AG09319 (cell line): ENCODE measurements around the gene ADH1A.
A peak's percentile ranks its signal among the peaks of the same experiment; 100 is the strongest.

Source experiments
- DNase-seq: peaks from one replicate; pipeline ENCODE4 v3.0.0-alpha.2; 2010; ENCODE audit warnings: low read depth; ENCODE audit errors: extremely low read depth
- TF ChIP-seq, protein P1 (sequence below): IDR thresholded peaks from 2 replicates; pipeline ENCODE4 v1.5.1; 2011; ENCODE audit warnings: low read depth, mild to moderate bottlenecking, inconsistent platforms, low read length, moderate library complexity

ADH1A gene

DNA sequence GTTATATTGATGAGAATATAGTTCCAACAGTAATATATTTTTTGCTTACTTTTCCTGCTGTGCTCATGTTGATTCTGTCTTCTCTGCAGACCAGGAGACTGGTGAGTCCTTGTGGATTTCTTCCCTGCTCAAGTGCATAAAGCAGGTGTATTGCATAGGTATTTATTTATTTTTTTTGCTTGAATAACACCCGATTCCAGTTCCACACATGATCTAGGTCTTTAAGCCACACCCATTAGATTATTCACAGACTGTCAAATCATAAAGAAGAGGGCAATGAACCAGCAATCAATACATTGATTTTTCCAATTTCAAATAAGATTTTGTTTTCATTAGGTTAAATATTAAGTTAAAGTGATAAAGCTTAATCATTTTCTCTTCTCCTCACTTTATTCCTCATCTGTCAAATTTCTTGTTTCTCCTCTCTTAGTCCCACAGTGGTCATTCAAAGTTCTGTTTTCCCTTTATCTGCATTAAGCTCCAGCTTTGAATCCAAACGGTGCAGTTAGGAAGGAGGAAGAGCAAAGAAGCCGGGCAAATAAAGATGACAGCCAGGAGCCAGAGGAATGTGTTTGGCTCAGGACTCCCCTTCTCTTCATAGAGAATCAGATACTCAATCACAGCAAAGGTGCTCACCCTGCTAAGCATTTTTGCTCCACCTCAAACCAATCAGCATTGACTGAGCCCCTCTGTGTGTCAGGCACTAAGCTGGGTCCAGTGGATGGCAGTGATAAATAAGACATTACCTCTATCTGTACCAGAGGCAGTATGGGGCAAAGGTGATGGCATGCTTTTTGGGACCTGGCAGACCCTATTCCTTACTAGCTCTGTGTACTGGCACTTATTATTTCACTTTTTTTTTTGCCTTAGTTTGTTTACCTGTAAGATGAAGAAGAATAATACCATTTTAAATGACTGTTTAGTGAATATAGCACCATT is at the start of gene ADH1A:
ADH1A (minus strand) TSS at position 138 of the 939 bp plus-strand sequence; CDS start at position 67, 71 bp downstream.
- DNase-seq: no peak
- TF ChIP-seq, protein P1, sequence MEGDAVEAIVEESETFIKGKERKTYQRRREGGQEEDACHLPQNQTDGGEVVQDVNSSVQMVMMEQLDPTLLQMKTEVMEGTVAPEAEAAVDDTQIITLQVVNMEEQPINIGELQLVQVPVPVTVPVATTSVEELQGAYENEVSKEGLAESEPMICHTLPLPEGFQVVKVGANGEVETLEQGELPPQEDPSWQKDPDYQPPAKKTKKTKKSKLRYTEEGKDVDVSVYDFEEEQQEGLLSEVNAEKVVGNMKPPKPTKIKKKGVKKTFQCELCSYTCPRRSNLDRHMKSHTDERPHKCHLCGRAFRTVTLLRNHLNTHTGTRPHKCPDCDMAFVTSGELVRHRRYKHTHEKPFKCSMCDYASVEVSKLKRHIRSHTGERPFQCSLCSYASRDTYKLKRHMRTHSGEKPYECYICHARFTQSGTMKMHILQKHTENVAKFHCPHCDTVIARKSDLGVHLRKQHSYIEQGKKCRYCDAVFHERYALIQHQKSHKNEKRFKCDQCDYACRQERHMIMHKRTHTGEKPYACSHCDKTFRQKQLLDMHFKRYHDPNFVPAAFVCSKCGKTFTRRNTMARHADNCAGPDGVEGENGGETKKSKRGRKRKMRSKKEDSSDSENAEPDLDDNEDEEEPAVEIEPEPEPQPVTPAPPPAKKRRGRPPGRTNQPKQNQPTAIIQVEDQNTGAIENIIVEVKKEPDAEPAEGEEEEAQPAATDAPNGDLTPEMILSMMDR: no peak

DNA sequence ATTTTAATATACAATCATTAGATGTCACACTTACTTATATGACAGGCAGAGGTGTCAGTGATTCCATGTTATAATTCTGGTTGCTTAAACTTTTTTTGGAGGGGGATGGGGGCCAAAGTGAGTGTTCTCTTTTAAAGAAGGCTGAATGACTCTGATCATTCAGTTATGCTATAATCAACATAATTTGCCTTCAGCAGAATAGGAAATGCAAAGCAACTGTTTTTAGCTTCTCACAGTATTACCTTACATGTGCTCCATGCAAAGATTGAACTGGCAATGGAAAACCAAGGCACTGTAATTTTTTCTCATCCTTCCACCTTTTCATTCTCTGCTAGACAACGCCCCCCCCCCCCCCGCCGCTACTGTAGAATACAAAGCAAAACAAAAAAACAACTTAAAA is 48.4 kb upstream of the ADH1A start:
- TF ChIP-seq, protein P1: no peak
- no peak for DNase-seq

DNA sequence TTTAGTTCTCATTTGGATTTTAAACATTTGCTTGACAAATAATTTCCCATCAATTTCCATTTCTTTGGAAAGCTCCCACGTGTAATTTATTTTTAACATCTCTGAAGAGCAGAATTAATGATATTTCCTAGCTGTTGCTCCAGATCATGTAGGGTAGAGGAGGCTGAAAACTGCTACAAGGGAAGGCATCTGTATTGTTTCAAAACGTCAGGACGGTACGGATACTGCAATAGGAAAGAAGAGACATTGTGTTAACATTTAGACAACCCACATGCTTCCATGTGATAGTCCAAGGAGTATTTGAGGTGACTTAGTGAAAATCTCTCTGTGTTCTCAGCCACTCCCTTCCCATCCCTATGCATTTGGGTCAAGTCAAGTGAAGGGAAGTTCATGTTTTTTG is 45.8 kb upstream of the ADH1A start:
- no peak for DNase-seq

DNA sequence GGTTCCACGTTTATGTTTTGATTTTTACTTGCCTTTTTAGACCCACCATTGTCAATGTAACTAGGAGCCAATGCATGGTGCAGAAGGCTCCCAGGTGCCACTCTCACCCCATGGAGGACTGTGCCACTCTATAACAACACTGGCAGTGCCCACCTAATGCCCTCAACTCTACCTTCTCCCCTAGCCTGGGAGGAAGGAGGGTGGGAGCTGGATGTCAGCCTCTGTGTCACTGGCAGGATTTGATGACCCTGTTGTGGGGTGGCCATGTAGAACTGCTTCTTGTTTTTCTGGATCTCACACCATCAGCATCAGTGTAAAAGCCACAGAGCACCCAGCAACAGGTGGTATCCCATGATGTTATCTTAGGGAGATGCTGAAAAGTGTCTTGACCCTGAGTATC is 44.1 kb upstream of the ADH1A start:
- DNase-seq: no peak
- TF ChIP-seq, protein P1: no peak

More for the DNA sequence above, 45.8 kb upstream of the ADH1A start:
- TF ChIP-seq, protein P1: no peak

DNA sequence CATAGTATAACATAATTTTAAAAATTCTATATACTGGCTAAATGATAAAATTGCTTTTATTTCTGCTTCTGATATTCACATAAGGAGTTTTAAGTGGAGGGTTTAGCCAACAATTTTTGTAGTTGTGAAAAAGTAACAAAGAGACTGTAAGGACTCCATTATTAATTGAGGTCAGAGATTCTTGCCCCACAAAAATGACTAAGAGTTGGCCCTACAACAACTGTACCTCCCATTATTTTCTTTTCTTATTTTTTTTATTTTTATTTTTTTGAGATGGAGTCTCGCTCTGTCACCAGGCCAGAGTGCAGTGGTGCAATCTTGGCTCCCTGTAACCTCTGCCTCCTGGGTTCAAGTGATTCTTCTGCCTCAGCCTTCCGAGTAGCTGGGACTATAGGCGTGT is 39.9 kb upstream of the ADH1A start:
- no peak for DNase-seq
- TF ChIP-seq, protein P1: no peak

DNA sequence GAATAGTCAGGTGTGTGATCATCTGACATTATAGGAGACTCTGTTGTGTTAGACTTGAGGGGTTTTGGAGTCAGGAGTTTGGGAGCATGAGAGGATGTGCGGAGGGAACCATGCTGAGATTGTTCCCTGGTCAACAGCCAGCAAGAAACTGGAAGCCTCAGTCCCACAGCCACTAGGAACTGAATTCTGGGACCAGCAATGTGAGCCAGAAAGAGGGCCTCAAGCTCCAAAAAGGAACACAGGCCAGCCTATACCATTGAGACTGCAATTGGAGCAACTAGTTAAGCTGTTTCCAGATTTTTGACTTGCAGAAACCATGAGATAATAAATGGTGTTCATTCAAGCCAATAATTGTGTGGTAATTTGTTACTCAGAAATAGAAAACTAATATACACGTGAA is 39.1 kb upstream of the ADH1A start:
- DNase-seq: no peak

DNA sequence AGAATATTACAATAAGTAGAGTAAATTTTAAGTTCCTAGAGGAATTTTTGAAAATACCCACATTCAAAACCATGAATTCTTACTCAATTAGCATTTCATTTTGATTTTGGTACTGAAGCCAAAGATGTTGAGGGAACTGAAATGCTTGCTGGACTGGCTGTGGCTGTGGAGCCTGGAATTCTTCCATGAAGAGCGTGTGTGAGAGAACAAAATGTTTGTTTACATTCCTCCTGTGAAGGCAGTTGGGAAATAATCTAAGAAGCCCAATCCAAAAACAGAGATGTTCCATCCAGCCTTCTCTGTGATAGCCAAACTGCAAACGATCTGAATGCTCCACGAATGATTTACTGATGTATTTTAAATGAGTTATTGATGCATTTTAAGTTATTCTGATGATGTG is 34.2 kb upstream of the ADH1A start:
- DNase-seq: peak; percentile 79
- TF ChIP-seq, protein P1: no peak

More for the DNA sequence above, 39.1 kb upstream of the ADH1A start:
- TF ChIP-seq, protein P1: no peak
